Retinal pigment epithelial cell (primary cell): ENCODE results near the gene MUC5AC.
"Not testable (repeated sequence)": the region's sequence is repeated elsewhere in the genome, so short reads cannot be mapped to it uniquely, and the experiment has no call there.

Experiments
- DNase-seq: peaks from one replicate; pipeline ENCODE4 v3.0.0-alpha.2; 2010; ENCODE audit warnings: low read depth
- H3K4me3 ChIP-seq: 2 replicates; pipeline ENCODE4 v1.5.1; 2011; ENCODE audit warnings: mild to moderate bottlenecking, low read length, control low read depth, moderate library complexity
- TF ChIP-seq, protein P1 (sequence below): conservative IDR thresholded peaks from 2 replicates; pipeline ENCODE4 v1.5.1; 2011; ENCODE audit warnings: low read depth, low read length, control low read depth, inconsistent platforms

Gene MUC5AC

DNA sequence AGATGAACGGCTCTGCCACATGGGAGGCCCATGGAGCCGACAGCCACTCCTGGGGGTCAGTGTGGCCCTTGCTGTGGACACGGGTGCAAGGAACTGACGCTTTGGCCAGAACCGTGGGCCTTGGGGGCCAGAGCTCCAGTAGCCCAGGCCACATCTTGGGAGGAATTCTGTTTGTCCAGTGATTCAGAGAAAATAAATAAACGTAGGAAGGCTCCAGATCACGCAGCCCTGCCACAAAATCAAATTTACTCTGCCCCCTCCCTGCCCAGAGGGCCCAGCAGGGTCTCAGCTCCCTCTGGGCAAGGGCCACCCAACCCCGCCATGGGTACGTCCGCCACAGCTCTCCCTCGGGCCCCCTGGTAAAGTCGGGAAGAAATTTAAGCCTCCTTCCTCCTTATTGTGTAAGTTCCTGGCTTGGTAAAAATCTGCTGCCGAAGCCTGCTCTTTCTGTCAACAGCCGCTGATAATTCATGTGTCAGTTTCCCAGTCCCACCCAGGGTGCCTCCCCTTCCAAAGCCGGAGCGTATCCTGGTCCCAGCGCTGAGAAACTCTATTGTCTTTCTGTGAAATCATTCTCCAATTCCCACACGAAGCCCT, 6.9 kb upstream of the MUC5AC start:
- DNase-seq = no peak
- TF ChIP-seq, protein P1, sequence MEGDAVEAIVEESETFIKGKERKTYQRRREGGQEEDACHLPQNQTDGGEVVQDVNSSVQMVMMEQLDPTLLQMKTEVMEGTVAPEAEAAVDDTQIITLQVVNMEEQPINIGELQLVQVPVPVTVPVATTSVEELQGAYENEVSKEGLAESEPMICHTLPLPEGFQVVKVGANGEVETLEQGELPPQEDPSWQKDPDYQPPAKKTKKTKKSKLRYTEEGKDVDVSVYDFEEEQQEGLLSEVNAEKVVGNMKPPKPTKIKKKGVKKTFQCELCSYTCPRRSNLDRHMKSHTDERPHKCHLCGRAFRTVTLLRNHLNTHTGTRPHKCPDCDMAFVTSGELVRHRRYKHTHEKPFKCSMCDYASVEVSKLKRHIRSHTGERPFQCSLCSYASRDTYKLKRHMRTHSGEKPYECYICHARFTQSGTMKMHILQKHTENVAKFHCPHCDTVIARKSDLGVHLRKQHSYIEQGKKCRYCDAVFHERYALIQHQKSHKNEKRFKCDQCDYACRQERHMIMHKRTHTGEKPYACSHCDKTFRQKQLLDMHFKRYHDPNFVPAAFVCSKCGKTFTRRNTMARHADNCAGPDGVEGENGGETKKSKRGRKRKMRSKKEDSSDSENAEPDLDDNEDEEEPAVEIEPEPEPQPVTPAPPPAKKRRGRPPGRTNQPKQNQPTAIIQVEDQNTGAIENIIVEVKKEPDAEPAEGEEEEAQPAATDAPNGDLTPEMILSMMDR = no peak
- H3K4me3 ChIP-seq = no peak overlapping the region

DNA sequence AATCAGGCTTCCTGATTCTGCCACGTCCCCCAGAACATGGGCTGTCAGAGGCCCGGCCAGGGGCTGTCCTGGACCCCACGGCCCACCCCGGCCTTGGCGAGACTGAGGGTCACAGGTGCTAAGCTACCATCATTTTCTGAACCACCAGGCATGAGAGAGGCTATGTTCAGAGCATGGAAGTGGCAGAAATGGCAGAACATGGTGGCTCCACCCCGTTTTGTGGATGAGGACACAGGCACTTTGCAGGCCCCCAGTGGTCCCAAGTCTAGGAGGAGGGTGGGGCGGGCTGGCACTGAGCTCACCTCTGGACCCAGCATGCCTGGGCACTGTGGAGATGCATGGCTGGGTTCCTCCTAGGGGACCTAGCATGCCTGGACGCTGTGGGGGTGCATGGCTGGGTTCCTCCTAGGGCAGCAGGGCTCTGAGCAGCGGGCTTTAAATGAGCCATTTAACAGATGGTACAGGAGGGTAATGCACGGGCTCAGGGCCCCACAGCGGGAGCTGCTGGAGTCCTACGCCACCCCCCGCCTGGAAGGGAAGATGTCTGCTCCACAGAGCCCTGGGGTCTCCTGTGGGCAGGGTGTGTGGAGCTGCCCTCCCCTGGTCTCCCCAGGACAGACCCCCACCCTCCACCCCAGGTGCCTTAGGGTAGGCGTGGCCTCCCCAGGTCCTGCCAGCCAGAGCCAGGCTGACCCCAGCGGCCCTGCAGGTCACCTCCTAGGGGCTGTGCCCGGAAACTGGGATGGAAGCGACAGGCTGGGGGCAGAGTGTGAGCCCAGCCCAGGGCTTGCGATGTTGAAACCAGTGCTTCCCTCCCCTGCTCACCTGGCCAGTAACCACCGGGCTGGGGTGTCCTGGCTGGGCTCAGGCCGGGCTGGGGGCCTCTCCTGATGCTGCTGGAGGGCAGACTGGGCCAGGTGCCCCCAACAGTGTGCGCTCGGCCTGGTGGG, 6.1 kb upstream of the MUC5AC start:
- TF ChIP-seq, protein P1 = no peak
- H3K4me3 ChIP-seq = no peak overlapping the region
- no peak for DNase-seq

GRCh38 chr11:1152316-1153104, 5.2 kb upstream of the MUC5AC start:
- DNase-seq = no peak
- TF ChIP-seq, protein P1 = no peak
- no peak overlapping the region for H3K4me3 ChIP-seq

DNA sequence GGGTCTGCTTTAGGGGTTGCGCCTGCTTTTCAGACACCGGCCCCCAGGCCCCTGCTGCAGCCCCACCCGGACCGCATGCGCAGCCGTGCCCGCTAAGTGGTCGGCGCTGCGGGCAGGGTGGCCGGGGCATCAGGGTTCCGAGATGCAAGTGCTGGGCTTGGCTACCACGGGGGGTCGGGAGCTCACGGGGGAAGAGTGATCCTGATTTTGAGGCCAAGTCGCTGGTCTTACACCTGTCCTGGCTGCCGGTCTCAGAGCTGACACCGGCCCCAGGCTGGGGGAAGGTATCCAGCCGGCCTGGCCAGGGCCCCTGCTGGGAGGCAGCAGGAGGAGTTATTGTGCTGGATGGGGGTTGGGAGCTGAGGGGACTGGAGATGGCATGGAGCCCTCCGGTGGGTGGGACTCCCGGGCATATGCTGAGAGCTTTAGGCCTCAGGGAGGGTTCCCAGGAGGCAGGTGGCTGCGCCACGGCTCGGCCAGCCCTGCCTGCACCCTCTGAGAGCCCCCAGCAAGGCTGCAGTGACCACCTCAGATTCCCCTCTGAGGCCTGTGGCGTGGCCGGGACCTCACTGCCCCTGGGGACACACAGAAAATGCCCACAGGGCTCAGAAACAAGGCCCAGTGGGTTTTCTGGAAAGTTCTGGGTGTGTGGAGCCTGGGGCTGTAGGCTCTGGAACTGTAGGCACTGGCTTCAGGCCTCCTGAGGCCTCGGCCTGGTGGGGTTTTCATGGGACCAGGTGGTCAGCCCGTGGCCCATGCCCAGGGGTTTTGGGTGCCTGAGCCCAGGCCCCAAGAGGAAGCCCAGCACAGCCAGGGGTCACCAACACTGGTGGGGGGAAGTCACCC, 4.4 kb upstream of the MUC5AC start:
- no peak for DNase-seq
- TF ChIP-seq, protein P1 = no peak
- H3K4me3 ChIP-seq = no peak overlapping the region

- TF ChIP-seq, protein P1 = no peak
- H3K4me3 ChIP-seq = no peak overlapping the region
- DNase-seq = peak; percentile 48
Observed at GRCh38 chr11:1153951-1154493, 3.7 kb upstream of the MUC5AC start.

GRCh38 chr11:1154656-1155055, 3.1 kb upstream of the MUC5AC start:
- not testable (repeated sequence) for H3K4me3 ChIP-seq, DNase-seq
